ENCODE measurements around the gene PCNX2. TPM values are rescaled to one million over a fixed set of nuclear protein-coding genes. Genes with fewer than 3 reads are reported as not detected.

PCNX2 gene
- total and polyA plus RNA-seq, 11 donors, result 0.27 to 5.3 (median 1.9) TPM

- no peak for ATAC-seq
These were observed 16.9 kb downstream of the PCNX2 start for GRCh38 chr1:233278631-233279030.

GRCh38 chr1:233277637-233278606 is 17.6 kb downstream of the PCNX2 start:
- Histone ChIP-seq H3K27me3 (no peaks in the 10 kb centered on the region), H3K36me3 (no peaks in the 10 kb centered on the region), H3K4me3 (no peak overlapping the region), H3K4me1 (peaks cover 0 to 14% (median 0%) of the 10 kb centered on the region in 12 donors), H3K27ac (no peak overlapping the region), H3K9me3 (no peaks in the 10 kb centered on the region)
- intact Hi-C loops (cut with DNase I), result loop anchor here in 1 of 10 donors (10.0 kb wide), 1 partner anchor 73 kb away; no protein-coding TSS in a partner anchor
- TF ChIP-seq POLR2A (IDR thresholded peaks at IDR 0.05), result no peak
- no peak for TF ChIP-seq CTCF (IDR thresholded peaks at IDR 0.05)
- WGBS, 4 donors, result 85 to 93% (median 91%) methylated on average over 7 of the region's 7 CpGs
- no peak for DNase-seq
- ATAC-seq, result no peak

More at GRCh38 chr1:233278631-233279030, 16.9 kb downstream of the PCNX2 start:
- no peak overlapping the region for H3K27ac ChIP-seq
- intact Hi-C loops (cut with DNase I), result loop anchor here in 1 of 10 donors (10.0 kb wide), 1 partner anchor 74 kb away; no protein-coding TSS in a partner anchor
- no peak overlapping the region for H3K4me3 ChIP-seq
- TF ChIP-seq POLR2A (IDR thresholded peaks at IDR 0.05) (no peak), CTCF (IDR thresholded peaks at IDR 0.05) (no peak)
- no peaks in the 10 kb centered on the region for H3K27me3 ChIP-seq
- H3K9me3 ChIP-seq, result no peaks in the 10 kb centered on the region
- H3K4me1 ChIP-seq, result peaks cover 0 to 14% (median 0%) of the 10 kb centered on the region in 12 donors
- WGBS, 4 donors, result 86 to 100% (median 96%) methylated on average over 1 of the region's 1 CpG
- H3K36me3 ChIP-seq, result no peaks in the 10 kb centered on the region
- DNase-seq, result no peak

GRCh38 chr1:233269656-233270055 is 25.9 kb downstream of the PCNX2 start:
- H3K4me1 ChIP-seq, result no peaks in the 10 kb centered on the region
- no peak for TF ChIP-seq CTCF (IDR thresholded peaks at IDR 0.05)
- no peak for TF ChIP-seq POLR2A (IDR thresholded peaks at IDR 0.05)
- no peaks in the 10 kb centered on the region for H3K36me3 ChIP-seq
- intact Hi-C loops (cut with DNase I), result loop anchor here in 1 of 10 donors (10.0 kb wide), 1 partner anchor 65 kb away; no protein-coding TSS in a partner anchor
- DNase-seq (no peak), ATAC-seq (no peak)
- 34 to 47% (median 40%) methylated on average over 2 of the region's 2 CpGs for WGBS, 4 donors
- no peak overlapping the region for H3K27ac ChIP-seq
- H3K4me3 ChIP-seq, result no peak overlapping the region
- H3K27me3 ChIP-seq, result no peaks in the 10 kb centered on the region
- H3K9me3 ChIP-seq, result no peaks in the 10 kb centered on the region

GRCh38 chr1:233268389-233269022 is 27.0 kb downstream of the PCNX2 start:
- Histone ChIP-seq H3K4me3 (no peak overlapping the region), H3K27ac (no peak overlapping the region), H3K36me3 (no peaks in the 10 kb centered on the region), H3K4me1 (no peaks in the 10 kb centered on the region), H3K9me3 (no peaks in the 10 kb centered on the region), H3K27me3 (no peaks in the 10 kb centered on the region)
- 77 to 89% (median 84%) methylated on average over 3 of the region's 3 CpGs for WGBS, 4 donors
- ATAC-seq, result no peak
- intact Hi-C loops (cut with DNase I), result no loop called here
- no peak for DNase-seq
- no peak for TF ChIP-seq POLR2A (IDR thresholded peaks at IDR 0.05)
- TF ChIP-seq CTCF (IDR thresholded peaks at IDR 0.05), result no peak

Data from heart left ventricle (tissue), 16 donors.